Tongue (tissue), 2 donors: ENCODE measurements around the gene GALNT18. TPM values are rescaled to one million over a fixed set of nuclear protein-coding genes. Genes with fewer than 3 reads are reported as not detected.

ENCODE experiments used
- DNase-seq: peaks from one replicate; pipeline ENCODE4 v3.0.0-alpha.2; 2015
- total RNA-seq: library from RNA; depleted of rRNA; stranded (reverse); fragments of >200 nt; gene quantifications from one replicate; pipeline ENCODE4 v1.2.3, GENCODE V29; 2014

The GALNT18 gene
- total RNA-seq, 1 donor from 2014 or later: 35.3 TPM

DNA sequence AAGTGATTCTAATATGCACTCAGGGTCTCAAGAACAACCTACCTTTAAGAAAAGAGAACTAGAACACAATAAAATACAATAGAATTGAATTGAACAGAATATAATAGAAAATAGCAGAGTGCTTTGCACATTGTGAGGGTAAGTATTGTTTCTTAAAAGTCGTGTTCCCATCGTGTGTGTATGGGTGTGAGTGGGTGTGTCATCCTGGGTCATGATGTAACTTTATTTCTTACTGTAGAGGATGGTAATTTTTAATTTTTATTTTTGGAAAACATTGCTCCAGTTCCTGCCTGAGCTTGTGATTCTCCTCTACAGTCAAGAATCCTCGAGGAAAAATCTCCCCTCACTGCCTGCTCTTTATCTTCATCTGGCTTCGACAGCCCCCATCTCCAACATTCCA is 193.1 kb downstream of the GALNT18 start:
- DNase-seq: no peak

DNA sequence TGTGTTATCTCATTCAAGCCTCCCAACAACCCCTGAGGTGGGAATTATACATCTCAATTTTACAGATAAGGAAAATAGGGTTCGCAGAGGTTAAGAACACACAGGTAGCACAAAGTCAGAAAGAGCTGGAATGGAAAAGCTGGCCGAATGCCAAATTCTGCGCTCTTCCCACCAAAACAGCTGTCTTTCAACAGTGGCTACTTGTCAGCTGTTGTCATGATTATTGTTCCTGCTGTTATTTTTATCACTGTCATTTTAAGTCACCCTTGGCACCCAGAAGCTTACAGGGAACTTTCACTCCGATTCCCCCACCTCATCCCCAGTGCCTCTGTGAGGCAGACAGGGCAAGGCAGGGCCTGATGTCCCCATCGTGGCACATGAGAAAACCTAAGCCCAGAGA is 194.3 kb downstream of the GALNT18 start:
- DNase-seq: peak; percentile 89

DNA sequence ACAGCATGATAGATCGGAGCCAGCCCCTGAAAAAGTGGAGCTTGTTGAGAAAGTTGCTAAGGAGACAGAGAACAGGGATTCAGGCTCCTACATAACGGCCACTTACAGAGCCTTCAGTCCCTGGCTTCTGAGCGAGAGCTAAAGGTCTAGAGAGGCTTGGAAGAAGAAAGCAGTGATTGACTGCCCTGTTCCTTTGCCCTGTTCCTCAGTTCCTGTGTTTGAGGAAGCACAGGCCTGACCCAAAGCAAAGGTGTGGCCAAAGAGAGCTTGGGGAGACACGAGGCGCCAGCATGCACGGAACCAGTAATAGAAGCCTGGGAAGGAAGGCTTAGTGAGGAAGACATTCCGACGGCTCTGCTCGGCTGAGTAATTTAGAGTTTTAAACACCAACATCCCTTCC is 194.7 kb downstream of the GALNT18 start:
- peak; percentile 68 for DNase-seq

DNA sequence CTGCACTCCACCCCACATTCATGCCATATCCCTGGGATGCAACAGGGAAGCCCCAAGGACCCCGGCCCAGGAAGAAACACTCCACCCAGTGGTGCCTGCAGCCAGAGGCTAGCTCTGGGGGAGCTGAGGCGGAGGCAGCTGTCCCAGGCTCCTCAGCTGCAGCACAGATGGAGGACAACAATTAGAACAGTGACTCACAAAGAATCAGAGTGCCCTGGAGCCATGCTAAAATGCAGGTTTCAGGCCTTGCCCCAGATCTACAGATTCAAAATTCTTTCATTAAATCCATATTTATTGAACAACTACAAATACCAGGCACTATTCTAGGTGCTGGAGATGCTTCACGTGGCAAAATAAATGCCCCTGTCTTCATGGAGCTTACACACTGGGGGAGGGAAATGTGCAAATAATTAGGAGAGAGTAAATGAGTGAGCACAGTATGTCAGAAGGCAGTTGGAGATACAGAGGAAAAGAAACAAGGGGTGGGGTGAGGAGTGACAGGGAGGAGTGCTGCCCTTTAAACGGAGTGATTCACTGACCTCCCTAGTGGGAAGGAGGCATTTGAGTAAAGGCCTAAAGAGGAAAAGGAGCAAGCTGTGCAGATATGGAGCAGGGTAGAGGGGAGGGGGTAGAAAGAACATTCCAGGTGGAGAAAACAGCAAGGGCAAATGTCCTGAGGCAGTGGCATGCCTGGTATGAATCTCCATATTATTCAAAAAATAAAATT is 195.4 kb downstream of the GALNT18 start:
- peak; percentile 57 for DNase-seq

DNA sequence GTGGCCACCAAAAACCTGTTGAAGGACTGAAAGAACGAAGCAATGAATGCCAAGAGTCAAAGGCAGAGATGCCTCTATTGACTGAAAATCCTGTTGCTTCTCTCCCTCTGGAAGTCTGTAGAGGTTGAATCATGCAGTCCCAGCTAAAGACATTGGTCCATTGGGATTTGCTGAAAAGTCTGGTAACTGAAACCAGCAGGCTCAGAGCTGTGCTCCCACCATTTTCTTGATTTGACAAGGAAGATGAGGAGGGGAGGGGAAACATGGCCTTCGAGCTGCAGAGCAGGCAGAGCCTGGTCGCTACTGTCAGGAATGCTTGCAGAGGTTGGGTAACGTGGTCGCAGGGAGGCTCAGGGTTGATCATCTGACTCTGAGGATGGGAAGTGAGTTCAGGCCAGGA is 196.0 kb downstream of the GALNT18 start:
- DNase-seq: no peak

DNA sequence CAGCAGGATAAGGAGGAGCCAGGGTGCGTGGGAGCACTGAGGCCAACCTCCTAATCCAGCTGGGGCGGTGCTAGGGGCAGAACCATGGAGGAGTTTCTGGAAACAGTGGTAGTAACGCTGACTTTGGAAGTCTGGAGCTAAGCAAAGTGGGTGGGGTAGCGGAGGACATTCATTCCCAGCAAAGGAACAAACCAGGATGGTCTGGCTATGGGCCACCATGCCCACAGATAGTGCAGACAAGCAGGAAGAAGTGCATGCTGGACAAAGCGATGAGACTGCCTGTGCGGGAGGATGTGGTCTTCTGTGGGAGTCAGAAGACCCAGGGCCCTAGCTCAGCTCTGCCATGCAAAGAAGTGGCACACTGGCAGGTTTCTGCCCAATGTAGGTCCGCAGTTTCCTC is 197.1 kb downstream of the GALNT18 start:
- DNase-seq: no peak

DNA sequence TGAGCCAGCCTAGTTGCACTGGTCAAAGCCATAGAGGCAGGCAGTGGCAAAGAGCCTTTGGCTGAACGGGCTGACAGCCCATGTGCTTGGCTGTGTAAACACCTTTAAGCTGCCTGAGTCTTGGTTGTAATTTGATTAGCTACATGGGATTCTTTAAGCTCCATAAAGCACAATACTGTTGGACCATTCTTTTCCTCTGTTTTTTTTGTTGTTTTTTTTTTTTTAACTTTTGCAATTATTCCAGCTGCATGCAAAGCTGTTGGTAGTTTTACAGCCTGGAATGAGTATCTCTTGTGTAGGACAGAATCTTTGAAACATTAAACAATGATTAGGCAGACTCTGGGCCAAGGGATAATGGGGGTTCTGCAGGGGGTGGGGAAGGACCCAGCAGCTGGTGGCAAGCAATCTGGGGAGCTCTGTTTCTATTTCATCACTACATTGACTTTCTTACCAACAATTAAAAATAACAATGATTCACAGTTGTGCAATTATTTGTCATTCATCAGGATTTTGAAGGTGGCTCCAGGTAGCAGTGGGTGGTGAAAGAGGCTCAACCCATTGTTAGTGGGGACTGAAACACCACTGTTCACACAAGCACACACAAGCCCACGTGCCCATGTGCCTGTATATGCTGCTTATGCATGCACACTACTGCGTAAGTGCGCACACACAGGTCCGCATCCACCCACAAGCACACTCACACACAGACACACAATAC is 199.2 kb downstream of the GALNT18 start:
- DNase-seq: peak; percentile 76

DNA sequence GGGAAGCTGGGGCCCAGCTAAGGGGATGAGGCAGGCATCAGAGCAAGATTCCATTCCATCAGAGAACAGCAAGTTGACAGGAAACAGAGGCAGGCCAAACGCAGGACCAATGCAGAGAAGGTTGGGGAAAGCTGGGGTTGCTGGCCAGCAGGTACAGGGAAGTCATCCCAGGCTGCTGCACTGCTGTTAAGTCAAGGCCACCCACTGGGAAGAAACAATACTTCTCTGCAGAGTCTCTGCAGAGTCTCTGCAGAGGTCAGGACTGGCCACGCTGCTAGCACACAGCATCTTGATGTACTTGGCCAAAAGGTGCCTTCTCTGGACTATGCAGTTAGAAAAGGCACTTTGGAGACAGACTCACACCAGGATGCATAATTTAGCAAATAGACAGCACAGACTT is 200.3 kb downstream of the GALNT18 start:
- no peak for DNase-seq

DNA sequence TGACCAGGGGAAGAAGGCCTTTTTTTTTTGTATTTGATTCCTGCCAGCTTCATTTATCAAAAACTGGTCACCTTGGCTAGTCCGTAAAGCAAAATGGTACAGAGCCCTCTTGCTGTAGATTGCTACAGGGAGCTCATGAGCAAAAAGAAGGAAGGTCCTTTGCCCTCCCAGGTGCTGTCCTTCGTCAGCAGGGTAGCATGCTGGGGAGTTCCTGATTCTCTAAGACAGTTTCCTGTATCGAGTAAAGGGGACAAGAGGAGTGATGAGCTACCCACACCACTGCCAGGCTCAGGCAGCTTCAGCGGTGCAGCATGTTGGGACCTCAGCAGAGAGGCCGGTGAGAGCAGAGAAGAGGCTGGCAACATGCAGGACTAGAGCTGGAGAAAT is 200.9 kb downstream of the GALNT18 start:
- DNase-seq: no peak

DNA sequence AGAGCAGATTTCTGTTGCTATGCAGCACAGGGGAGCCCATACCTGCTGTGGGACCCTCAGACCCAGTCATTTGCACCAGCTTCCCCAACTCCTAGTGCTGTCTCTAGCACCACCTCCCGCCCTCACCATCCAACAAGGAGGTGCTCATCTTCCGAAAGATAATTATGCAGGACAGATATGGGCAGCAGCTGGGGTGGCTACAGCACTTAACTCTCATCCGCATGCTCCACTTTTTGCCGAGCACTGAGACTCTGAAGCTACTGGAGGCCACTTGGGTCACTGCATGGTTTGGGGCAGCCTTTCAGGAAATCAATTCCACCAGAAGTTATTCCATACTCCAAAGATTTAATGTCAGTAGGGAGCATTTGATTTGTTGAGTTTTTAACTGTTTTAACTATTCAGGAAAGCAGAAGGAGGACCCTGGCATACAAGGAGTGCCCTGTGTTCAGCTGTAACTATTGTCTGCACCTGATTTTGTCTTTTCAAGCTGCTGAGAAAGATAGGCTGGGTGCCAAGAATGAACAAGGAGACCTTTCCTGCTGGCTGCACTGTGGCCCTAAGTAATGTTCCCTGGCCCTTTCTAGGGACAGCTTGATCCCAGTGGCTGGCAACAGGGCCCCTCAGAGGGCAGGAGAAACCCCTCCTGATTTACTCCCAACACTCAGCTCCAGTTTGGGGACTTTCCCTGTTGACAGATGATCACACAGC is 201.5 kb downstream of the GALNT18 start:
- DNase-seq: no peak

DNA sequence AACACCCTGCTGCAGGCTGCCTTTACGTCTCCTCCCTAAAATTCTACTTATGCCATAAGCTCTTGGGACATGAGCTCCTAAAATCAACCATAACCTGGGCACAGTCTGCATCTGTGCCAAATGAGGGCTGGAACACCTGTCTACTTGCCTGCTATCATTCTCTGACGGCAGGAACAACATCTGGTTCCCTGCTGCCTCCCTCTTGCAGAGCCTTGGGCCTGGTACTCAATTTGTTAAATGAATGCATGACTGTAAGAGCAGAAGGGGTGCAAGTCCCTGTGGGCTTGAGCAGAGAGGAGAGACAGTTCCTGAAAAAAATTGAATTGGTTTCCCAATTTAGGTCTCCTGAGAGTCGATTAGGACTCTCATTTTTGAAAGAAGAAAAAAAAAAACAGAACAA is 202.1 kb downstream of the GALNT18 start:
- DNase-seq: no peak

DNA sequence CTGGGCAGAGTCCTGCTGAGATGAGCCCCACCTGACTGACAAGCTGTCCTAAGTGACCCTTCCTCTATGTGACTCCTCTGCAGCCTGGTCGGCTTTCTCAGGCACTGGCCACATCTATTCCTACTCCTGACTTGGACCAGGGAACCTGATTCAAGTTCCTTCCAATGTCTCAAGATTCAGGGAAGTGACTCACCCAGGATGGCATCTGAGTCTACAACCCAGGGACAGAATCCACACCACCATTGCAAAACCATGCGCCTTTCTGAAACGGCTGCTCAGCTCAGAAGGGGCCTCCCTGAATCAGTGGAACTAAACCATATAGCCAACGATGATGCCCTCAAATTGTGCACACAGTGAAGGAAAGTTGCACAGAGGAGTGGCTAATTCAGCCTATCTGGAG is 204.9 kb downstream of the GALNT18 start:
- no peak for DNase-seq

DNA sequence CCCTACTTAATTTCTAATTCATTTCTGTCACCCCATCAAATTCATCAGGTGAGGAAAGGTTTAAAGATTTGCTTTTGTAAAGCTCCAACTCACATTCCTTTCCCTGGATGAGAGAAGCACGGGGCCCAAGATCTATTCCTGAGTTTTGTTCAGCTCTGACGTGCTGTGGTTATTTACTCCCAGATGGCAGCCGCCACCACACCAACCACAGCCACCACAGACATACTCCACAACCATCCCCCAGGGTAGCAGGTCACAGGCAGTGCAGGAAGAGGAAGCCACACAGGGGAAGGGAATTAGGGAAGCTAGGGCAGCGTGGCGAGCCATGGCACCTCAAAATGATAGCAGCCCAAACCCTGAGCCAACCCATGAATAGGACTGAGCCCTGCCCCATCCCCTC is 205.3 kb downstream of the GALNT18 start:
- no peak for DNase-seq

DNA sequence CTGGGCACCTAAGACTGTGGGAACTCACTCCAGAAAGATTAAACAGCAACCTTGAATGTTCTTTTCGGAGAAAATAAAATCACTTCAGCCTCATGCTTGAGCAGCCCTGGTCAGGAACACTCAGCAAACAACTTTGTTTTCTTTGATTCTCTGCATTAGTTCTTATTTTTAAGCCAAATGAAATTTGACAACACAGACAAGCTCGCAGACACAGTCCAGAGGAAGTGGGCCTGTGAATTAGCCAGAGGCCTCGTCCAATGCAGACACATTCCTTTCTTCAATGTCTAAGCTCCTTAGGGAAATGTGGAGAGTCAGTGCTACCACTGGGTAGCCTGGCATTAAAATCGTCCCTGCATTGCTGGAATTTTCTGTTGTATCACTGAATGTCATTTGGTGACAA is 205.9 kb downstream of the GALNT18 start:
- DNase-seq: no peak

DNA sequence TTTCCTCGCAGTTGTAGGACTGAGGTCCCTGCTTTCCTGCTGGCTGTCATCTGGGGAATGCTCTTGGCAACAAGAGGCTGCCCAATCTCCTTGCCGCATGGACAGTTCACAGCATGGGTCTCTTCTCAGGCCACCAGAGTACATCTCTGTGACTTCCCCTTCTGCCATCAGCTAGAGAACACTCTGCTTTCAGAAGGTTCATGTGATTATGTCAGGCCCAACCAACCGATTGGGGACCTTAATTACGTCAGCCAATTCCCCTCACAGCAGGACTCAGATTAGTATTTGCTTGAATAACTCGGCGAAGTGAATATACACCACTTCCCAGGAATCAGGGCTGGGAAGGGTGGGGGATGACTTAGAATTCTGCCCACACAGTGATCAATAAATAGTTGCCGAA is 206.8 kb downstream of the GALNT18 start:
- DNase-seq: no peak

DNA sequence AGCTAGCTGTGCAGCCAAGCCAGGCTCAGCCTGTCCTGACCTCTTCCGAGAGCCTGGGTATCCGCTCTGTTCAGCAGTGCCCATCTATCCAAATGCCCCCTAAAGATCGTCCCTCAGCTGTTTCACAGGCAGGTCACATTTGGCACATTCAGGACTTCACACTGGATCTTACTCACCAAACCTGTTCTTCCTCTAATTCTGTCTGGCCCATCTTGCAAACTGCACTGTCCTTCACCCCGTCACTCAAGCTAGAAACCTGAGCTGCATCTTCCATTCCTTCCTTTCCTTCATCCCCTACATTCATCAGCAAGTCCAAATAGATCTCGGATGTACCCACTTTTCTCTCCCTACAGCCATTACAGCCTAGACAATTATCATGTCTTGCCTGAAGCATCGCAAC is 208.0 kb downstream of the GALNT18 start:
- DNase-seq: no peak

DNA sequence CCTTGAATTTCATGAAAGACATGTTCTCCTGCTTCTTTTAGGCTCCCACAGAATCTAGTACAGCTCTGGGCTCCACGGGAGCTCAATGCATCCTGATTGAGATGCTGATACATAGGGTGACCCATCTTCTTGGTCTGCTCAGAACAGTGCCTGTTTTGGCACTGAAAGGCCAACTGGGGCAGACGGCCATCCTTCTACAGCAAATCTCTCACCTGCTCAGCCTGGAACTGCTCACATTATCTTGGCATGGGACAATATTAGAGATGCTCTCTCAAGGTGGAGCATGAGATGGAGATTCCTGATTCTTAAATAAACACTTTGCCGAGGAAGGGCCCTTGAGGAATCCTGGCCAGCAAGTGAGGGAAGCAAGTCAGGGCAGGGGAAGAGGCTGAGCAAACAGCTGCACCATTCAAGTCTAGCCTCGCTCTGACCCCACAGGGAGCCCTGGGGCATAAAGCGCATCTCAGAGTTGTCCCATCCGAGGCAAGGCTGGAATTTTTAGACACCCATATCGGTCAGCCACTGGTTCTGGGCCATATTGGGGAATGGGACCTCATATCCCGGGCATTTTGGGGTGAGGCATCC is 210.3 kb downstream of the GALNT18 start:
- DNase-seq: no peak

DNA sequence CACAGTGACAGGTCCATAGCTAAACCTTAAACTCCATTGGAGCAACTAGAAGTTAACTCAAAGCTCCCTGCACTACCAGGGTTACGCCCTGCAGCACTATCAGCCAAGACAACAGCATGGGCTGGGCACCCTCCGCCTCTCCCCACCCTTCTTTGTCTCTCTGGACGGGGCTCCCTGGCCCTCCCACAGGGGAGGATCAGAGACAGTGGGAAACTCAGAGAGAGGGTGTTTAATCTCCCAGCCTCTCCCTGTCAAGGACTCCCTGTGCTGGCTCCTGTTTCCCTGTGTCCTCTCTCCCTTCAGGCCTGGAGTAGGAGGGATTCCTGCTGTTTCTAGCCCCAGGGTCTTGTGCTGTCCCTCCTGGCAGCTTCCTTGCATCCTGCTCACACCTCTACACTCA is 211.9 kb downstream of the GALNT18 start:
- no peak for DNase-seq

DNA sequence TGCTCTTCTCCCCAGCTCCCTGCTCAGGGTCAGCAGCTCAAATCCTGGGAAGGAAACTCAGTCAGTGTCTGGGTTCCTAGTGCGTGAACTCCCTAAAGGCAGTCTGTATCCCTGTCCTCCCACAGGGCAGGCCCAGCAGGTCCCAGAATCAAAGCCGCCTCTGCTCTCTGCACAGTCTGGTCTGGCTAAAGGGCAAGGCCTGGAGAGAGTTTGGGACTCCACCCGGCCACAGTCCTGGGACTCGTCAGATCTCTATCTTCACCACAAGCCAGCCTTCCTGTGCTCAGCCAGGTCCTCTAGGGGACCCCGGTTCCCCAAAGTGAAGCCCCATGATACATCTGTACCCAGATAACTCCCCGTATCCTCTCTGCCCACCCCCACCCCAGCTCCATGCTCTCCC is 212.6 kb downstream of the GALNT18 start:
- no peak for DNase-seq

DNA sequence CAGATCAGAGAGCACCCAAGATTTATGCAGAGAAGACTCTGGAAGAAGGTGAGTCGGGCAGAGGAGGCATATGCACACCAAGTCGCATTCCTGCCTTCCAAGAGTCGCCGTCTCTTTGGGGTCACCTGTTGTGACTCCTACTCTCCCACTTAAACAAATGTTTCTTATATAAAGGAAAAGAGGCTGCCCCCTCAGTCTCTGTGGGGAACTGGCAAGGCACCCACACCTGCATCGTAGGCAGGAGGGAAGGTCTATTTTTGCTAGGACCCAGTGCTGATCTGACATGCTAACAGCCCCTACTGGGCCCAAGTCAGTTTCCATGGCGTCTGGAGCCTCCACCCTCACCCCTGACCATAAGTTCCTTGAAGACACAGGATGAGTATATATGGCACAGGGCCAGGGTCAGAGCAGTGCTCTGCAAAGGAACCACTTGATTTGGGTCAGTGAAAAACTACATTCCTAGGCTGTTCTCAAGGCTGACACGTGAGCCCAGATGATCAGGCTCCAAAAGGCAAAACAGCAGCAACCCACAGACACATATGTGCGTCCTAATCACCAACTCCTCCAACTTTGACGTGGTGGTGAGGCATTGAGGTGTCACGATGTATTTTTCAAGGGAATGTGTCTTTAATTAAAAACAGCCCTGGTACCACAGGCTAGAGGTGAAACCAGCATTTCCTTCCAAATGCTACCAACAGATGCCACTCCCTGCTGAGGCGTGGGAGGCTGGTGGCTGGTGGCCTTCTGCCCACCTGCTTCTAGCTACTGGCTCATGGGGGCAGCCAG is 213.2 kb downstream of the GALNT18 start:
- DNase-seq: no peak

DNA sequence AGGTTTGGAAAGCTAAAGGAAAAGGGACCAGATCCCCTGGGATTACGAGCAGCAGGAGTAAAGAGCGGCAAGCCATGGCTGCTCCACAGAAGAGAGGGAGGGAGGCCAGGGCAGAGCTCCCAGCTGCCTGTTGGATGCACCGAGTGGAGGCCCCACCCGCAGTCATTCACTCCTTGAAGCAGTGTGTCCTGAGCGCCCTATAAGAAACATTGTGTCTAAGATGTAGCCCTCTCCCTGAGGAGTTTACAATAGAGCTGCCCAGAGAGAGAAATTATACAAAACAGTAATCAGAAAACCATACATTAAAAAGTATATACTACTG is 214.1 kb downstream of the GALNT18 start:
- no peak for DNase-seq

DNA sequence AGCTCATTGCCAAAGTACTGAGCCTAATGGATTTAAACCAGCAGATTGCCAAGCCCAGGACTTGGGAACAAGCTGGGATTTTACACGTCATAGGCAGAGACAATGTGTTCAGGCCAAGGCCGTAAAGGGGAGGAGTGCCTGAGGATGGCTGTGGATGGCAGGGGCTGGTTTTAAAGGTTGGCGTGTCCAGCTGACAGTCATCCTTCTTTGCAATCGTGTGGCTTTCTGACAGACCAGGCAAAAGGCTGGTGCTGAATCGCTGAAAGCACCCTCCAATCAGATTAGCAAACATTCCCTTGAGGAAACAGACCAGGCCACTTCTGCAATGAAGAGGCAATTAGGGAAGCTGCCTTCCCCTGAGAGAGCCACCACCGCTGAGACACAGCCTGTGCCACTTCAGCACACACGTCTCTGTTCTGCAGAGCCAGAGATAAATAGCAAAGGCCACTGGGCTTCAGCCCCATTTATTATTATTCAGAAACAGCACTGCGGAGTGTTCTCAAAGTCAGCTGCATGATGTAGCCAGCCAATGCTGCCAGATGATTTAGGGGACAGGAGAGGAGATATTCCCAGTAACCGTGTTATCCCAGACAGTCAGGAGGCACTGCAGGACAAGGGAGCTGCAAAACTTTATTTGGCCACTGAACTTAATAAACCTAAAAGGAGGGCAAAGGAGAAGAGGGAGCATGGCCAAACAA is 214.6 kb downstream of the GALNT18 start:
- peak; percentile 76 for DNase-seq
